ENCODE data around the gene HNRNPA2B1. TPM values are rescaled to one million over a fixed set of nuclear protein-coding genes. Genes with fewer than 3 reads are reported as not detected.
A peak's percentile ranks its signal among the peaks of the same experiment; 100 is the strongest.

Gene HNRNPA2B1
- total RNA-seq, 2 experiments from 2014 or later, result 600 to 996 TPM

GRCh38 chr7:26212921-26213718 is 12.6 kb upstream of the HNRNPA2B1 start:
- Mint-ChIP-seq H3K9me3 (ENCODE audit: low read depth) (no peaks in the 10 kb centered on the region), H3K36me3 (ENCODE audit: low read depth) (peaks cover 43% of the 10 kb centered on the region), H3K27ac (no peak overlapping the region), H3K4me1 (peaks cover 22% of the 10 kb centered on the region), H3K27me3 (no peaks in the 10 kb centered on the region), H3K4me3 (no peak overlapping the region)
- ChIA-PET POLR2A (interaction anchor here (1.2 kb wide), 1 partner anchor 8 kb away, joined by 4 read pairs; no protein-coding TSS in a partner anchor), CTCF (interaction anchor here (0.7 kb wide), 1 partner anchor 424 kb away, joined by 3 read pairs; no protein-coding TSS in a partner anchor)
- no peak for ATAC-seq
- no peak for DNase-seq
- intact Hi-C loops (cut with DNase I, micrococcal nuclease), result no loop called here

GRCh38 chr7:26208040-26208439 is 7.5 kb upstream of the HNRNPA2B1 start:
- no peaks in the 10 kb centered on the region for H3K9me3 Mint-ChIP-seq (ENCODE audit: low read depth)
- ChIA-PET POLR2A (interaction anchor here (0.6 to 1.1 kb wide), 5 partner anchors 8 to 206 kb away, joined by 3 to 4 read pairs (median 3); no protein-coding TSS in a partner anchor), CTCF (interaction anchor here (0.6 to 1.5 kb wide), 4 partner anchors 10 to 124 kb away, joined by 3 to 6 read pairs (median 3); no protein-coding TSS in a partner anchor)
- intact Hi-C loops (cut with DNase I, micrococcal nuclease), result no loop called here
- peaks cover 81% of the 10 kb centered on the region for H3K36me3 Mint-ChIP-seq (ENCODE audit: low read depth)
- DNase-seq, result no peak
- no peaks in the 10 kb centered on the region for H3K27me3 Mint-ChIP-seq
- no peak overlapping the region for H3K4me3 Mint-ChIP-seq
- no peak for ATAC-seq
- peak overlapping the region; percentile 65 for H3K27ac Mint-ChIP-seq
- peaks cover 53% of the 10 kb centered on the region for H3K4me1 Mint-ChIP-seq

- ChIA-PET CTCF (interaction anchor here (0.8 to 1.2 kb wide), 3 partner anchors 162 to 310 kb away, joined by 3 to 6 read pairs (median 3); no protein-coding TSS in a partner anchor), POLR2A (interaction anchor here (0.7 to 3.2 kb wide), 4 partner anchors 11 to 91 kb away, joined by 4 to 19 read pairs (median 6); partner anchors contain the start of gene SNX10)
- Mint-ChIP-seq H3K4me1 (peaks cover 38% of the 10 kb centered on the region), H3K27ac (peak overlapping the region; percentile 93), H3K27me3 (no peaks in the 10 kb centered on the region), H3K36me3 (ENCODE audit: low read depth) (peaks cover 79% of the 10 kb centered on the region), H3K4me3 (peak overlapping the region; percentile 74), H3K9me3 (ENCODE audit: low read depth) (no peaks in the 10 kb centered on the region)
- ATAC-seq (no peak), DNase-seq (no peak)
- intact Hi-C loops (cut with DNase I, micrococcal nuclease), result loop anchor here (2.0 to 5.0 kb wide), 4 partner anchors 162 to 1631 kb away; partner anchors contain the start of genes PALS2 (in 1 of the 2) and TAX1BP1 (in 1 of the 2)
Measured at GRCh38 chr7:26203016-26203415, 2.5 kb upstream of the HNRNPA2B1 start.

GRCh38 chr7:26202019-26202990 is 1.8 kb upstream of the HNRNPA2B1 start:
- ATAC-seq (no peak), DNase-seq (peak; percentile 74)
- Mint-ChIP-seq H3K9me3 (ENCODE audit: low read depth) (no peaks in the 10 kb centered on the region), H3K27me3 (no peaks in the 10 kb centered on the region), H3K4me3 (peak overlapping the region; percentile 100), H3K4me1 (peaks cover 34% of the 10 kb centered on the region), H3K36me3 (ENCODE audit: low read depth) (peaks cover 81% of the 10 kb centered on the region), H3K27ac (peak overlapping the region; percentile 93)
- ChIA-PET POLR2A (interaction anchor here (0.7 to 3.2 kb wide), 7 partner anchors 11 to 91 kb away, joined by 4 to 19 read pairs (median 6); partner anchors contain the start of genes NFE2L3 and SNX10), CTCF (interaction anchor here (0.7 to 1.6 kb wide), 6 partner anchors 50 to 309 kb away, joined by 3 to 6 read pairs (median 3); partner anchors contain the start of gene NFE2L3)
- intact Hi-C loops (cut with DNase I, micrococcal nuclease), result loop anchor here (2.0 to 5.0 kb wide), 4 partner anchors 162 to 1630 kb away; partner anchors contain the start of genes PALS2 (in 1 of the 2) and TAX1BP1 (in 1 of the 2)

GRCh38 chr7:26201247-26202018 is 887 bp upstream of the HNRNPA2B1 start, which contains the start of gene CBX3:
CBX3 (plus strand) TSS chr7:26201745; CDS start chr7:26202999, 1,254 bp downstream.
- ATAC-seq, result peak; percentile 40
- H3K36me3 Mint-ChIP-seq (ENCODE audit: low read depth), result peaks cover 82% of the 10 kb centered on the region
- H3K9me3 Mint-ChIP-seq (ENCODE audit: low read depth), result no peaks in the 10 kb centered on the region

GRCh38 chr7:26200038-26200443 is 505 bp downstream of the HNRNPA2B1 start:
- Mint-ChIP-seq H3K9me3 (ENCODE audit: low read depth) (no peaks in the 10 kb centered on the region), H3K4me3 (peak overlapping the region; percentile 100), H3K4me1 (peaks cover 36% of the 10 kb centered on the region), H3K36me3 (ENCODE audit: low read depth) (peaks cover 82% of the 10 kb centered on the region), H3K27me3 (no peaks in the 10 kb centered on the region), H3K27ac (peak overlapping the region; percentile 100)
- CTCF ChIA-PET, result interaction anchor here (0.7 to 4.6 kb wide), 5 partner anchors 9 to 305 kb away, joined by 3 to 24 read pairs (median 3); no protein-coding TSS in a partner anchor
- intact Hi-C loops (cut with DNase I, micrococcal nuclease), result loop anchor here (1.0 to 5.0 kb wide), 9 partner anchors 44 to 1628 kb away; partner anchors contain the start of genes CYCS (in 1 of the 2), HIBADH (in 1 of the 2), PALS2 (in 1 of the 2) and TAX1BP1 (in 1 of the 2)
- POLR2A ChIA-PET, result interaction anchor here (0.6 to 4.6 kb wide), 12 partner anchors 8 to 232 kb away, joined by 3 to 68 read pairs (median 4); no protein-coding TSS in a partner anchor
- DNase-seq (peak; percentile 88), ATAC-seq (peak; percentile 17)

More at GRCh38 chr7:26201247-26202018, 887 bp upstream of the HNRNPA2B1 start, which contains the start of gene CBX3:
- ChIA-PET CTCF (interaction anchor here (0.7 to 1.6 kb wide), 3 partner anchors 50 to 84 kb away, joined by 3 read pairs; partner anchors contain the start of gene NFE2L3), POLR2A (interaction anchor here (1.0 to 3.2 kb wide), 8 partner anchors 10 to 94 kb away, joined by 3 to 19 read pairs (median 6); partner anchors contain the start of gene NFE2L3)
- Mint-ChIP-seq H3K27ac (peak within 1 kb of the TSS; percentile 100), H3K4me1 (peaks cover 36% of the 10 kb centered on the region), H3K27me3 (no peaks in the 10 kb centered on the region), H3K4me3 (peak within 1 kb of the TSS; percentile 100)
- intact Hi-C loops (cut with DNase I, micrococcal nuclease), result loop anchor here (1.0 to 5.0 kb wide), 13 partner anchors 49 to 1629 kb away; partner anchors contain the start of genes CYCS (in 1 of the 2), HIBADH (in 1 of the 2), NFE2L3 (in 1 of the 2) and PALS2 (in 1 of the 2)
- peak; percentile 95 for DNase-seq

GRCh38 chr7:26199301-26200037 is 1.1 kb downstream of the HNRNPA2B1 start:
- ATAC-seq, result peak; percentile 7
- Mint-ChIP-seq H3K4me3 (peak overlapping the region; percentile 100), H3K27me3 (no peaks in the 10 kb centered on the region), H3K36me3 (ENCODE audit: low read depth) (peaks cover 80% of the 10 kb centered on the region), H3K9me3 (ENCODE audit: low read depth) (no peaks in the 10 kb centered on the region), H3K27ac (peak overlapping the region; percentile 100), H3K4me1 (peaks cover 34% of the 10 kb centered on the region)
- CTCF ChIA-PET, result interaction anchor here (0.7 to 4.6 kb wide), 11 partner anchors 8 to 307 kb away, joined by 3 to 29 read pairs (median 4); partner anchors contain the start of gene NFE2L3
- POLR2A ChIA-PET, result interaction anchor here (0.6 to 4.6 kb wide), 13 partner anchors 8 to 231 kb away, joined by 3 to 68 read pairs (median 4); partner anchors contain the start of gene NFE2L3
- intact Hi-C loops (cut with DNase I, micrococcal nuclease), result loop anchor here (1.0 to 5.0 kb wide), 10 partner anchors 43 to 1627 kb away; partner anchors contain the start of genes CYCS (in 1 of the 2), HIBADH (in 1 of the 2), PALS2 (in 1 of the 2) and TAX1BP1 (in 1 of the 2)
- DNase-seq, result peak; percentile 80

GRCh38 chr7:26198781-26199169 is 1.8 kb downstream of the HNRNPA2B1 start:
- intact Hi-C loops (cut with DNase I, micrococcal nuclease), result loop anchor here (1.0 to 2.0 kb wide), 2 partner anchors 107 to 248 kb away; no protein-coding TSS in a partner anchor
- H3K4me3 Mint-ChIP-seq, result peak overlapping the region; percentile 100
- ChIA-PET CTCF (interaction anchor here (0.8 to 4.6 kb wide), 15 partner anchors 10 to 306 kb away, joined by 3 to 29 read pairs (median 5); partner anchors contain the start of gene NFE2L3), POLR2A (interaction anchor here (0.7 to 4.6 kb wide), 6 partner anchors 10 to 306 kb away, joined by 3 to 68 read pairs (median 4); partner anchors contain the start of gene NFE2L3)
- peaks cover 35% of the 10 kb centered on the region for H3K4me1 Mint-ChIP-seq
- H3K27ac Mint-ChIP-seq, result peak overlapping the region; percentile 100
- no peaks in the 10 kb centered on the region for H3K9me3 Mint-ChIP-seq (ENCODE audit: low read depth)
- no peaks in the 10 kb centered on the region for H3K27me3 Mint-ChIP-seq
- no peak for DNase-seq
- ATAC-seq, result no peak
- peaks cover 80% of the 10 kb centered on the region for H3K36me3 Mint-ChIP-seq (ENCODE audit: low read depth)

Data from activated CD4-positive, alpha-beta T cell treated with anti-CD3 and anti-CD28 coated beads for 36 hours (primary cell).